Body of pancreas (tissue), 4 donors: Measurements from ENCODE around the gene C11orf98.

Experiments
- CTCF ChIP-seq, 7 experiments: fragments of 450-650 bp in 4 of 7; fragments of 200-600 bp in 3 of 7; sonication (generic) in 3 of 7; IDR thresholded peaks; one replicate each; pipeline ENCODE4 v1.5.1; 2016 to 2019; ENCODE audit warnings: antibody characterized with exemption in 7 of 7
- POLR2A ChIP-seq, 3 donors: fragments of 450-650 bp; IDR thresholded peaks; one replicate each; pipeline ENCODE4 v1.6.1; 2016; ENCODE audit warnings: antibody characterized with exemption in 3 of 3, mild to moderate bottlenecking in 2 of 3

GRCh38 chr11:62665075-62665598, at the start of gene C11orf98, which contains the start of gene CSKMT:
- no peak for TF ChIP-seq CTCF (IDR thresholded peaks at IDR 0.05)
- TF ChIP-seq POLR2A (IDR thresholded peaks at IDR 0.05), result peak; percentile 96 to 100 (median 99)
